Breast epithelium (tissue), 4 donors: ENCODE results near the gene NLRP11. TPM values are rescaled to one million over a fixed set of nuclear protein-coding genes. Genes with fewer than 3 reads are reported as not detected.

ENCODE experiments used
- DNase-seq, 2 donors: peaks; one replicate each; pipeline ENCODE4 v3.0.0-alpha.2; 2019; ENCODE audit warnings: low spot score in 2 of 2
- H3K27ac ChIP-seq, 2 donors: fragments of 200-600 bp; sonication (generic) in 1 of 2; one replicate each; pipeline ENCODE4 v1.5.1; 2016 to 2019; ENCODE audit warnings: mild to moderate bottlenecking in 1 of 2
- H3K27me3 ChIP-seq, 2 donors: fragments of 200-600 bp; sonication (generic) in 1 of 2; one replicate each; pipeline versions ENCODE4 v1.5.1 to v1.6.0; 2017 to 2019; ENCODE audit warnings: control low read depth in 1 of 2, mild to moderate bottlenecking in 1 of 2
- H3K36me3 ChIP-seq: fragments of 200-600 bp; one replicate; pipeline ENCODE4 v1.5.1; 2019
- H3K4me1 ChIP-seq, 2 donors: fragments of 200-600 bp; sonication (generic); one replicate each; pipeline ENCODE4 v1.5.1; 2016 to 2019; ENCODE audit warnings: control low read depth in 1 of 2
- H3K4me3 ChIP-seq, 3 donors: fragments of 200-600 bp; sonication (generic); 1 replicate in 2 of 3; 2 replicates in 1 of 3; pipeline ENCODE4 v1.5.1; 2016 to 2019; ENCODE audit warnings: mild to moderate bottlenecking in 3 of 3, moderate library complexity in 2 of 3
- H3K9me3 ChIP-seq, 2 donors: fragments of 200-600 bp; sonication (generic) in 1 of 2; one replicate each; pipeline ENCODE4 v1.5.1; 2016 to 2019; ENCODE audit warnings: control low read depth in 1 of 2
- POLR2A ChIP-seq: fragments of 450-650 bp; IDR thresholded peaks from one replicate; pipeline ENCODE4 v1.6.1; 2016; ENCODE audit warnings: antibody characterized with exemption, mild to moderate bottlenecking, moderate library complexity
- POLR2AphosphoS5 ChIP-seq, 3 donors: sonication (generic); formaldehyde crosslinking; IDR thresholded peaks; one replicate each; pipeline ENCODE4 v1.6.1; 2017; ENCODE audit warnings: antibody characterized with exemption in 3 of 3
- intact Hi-C: fragments of 100-400 bp; cut with DNase I; formaldehyde crosslinking; loops from one replicate; pipeline ENCODE4 v1.15.1; 2023; ENCODE audit warnings: low total_unique reads
- total RNA-seq, 3 donors: library from RNA; depleted of rRNA; stranded (reverse); fragments of >200 nt; gene quantifications; one replicate each; pipeline ENCODE4 v1.1.0, GENCODE V29; 2016
- TF ChIP-seq, protein P1 (sequence below), 3 donors: fragments of 450-650 bp; IDR thresholded peaks; one replicate each; pipeline ENCODE4 v1.5.1; 2016 to 2017; ENCODE audit warnings: antibody characterized with exemption in 3 of 3, mild to moderate bottlenecking in 3 of 3, moderate library complexity in 3 of 3

The NLRP11 gene
- total RNA-seq, 3 donors from 2014 or later, result 0.33 TPM; not detected in 2

DNA sequence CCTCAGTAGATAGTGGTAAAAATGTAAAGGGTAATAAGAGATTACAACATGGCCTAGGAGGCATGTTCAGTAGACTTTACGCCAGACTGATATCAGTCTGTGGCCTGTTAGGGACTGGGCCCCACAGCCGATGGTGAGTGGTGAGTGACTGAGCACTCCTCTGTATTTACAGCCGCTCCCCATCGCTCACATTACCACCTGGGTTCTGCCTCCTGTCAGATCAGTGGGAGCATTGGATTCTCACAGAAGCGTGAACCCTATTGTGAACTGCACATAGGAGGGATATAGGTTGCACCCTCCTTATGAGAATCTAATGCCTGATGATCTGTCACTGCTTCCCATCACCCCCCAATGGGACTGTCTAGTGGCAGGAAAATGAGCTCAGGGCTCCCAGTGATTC, 17.9 kb downstream of the NLRP11 start:
- Histone ChIP-seq H3K27me3 (no peaks in the 10 kb centered on the region), H3K4me1 (no peaks in the 10 kb centered on the region), H3K9me3 (no peaks in the 10 kb centered on the region), H3K27ac (no peak overlapping the region), H3K4me3 (no peak overlapping the region), H3K36me3 (no peaks in the 10 kb centered on the region)
- DNase-seq, result no peak
- intact Hi-C loops, result no loop called here
- TF ChIP-seq POLR2A (no peak), POLR2AphosphoS5 (IDR thresholded peaks at IDR 0.05) (no peak)
- TF ChIP-seq, protein P1, sequence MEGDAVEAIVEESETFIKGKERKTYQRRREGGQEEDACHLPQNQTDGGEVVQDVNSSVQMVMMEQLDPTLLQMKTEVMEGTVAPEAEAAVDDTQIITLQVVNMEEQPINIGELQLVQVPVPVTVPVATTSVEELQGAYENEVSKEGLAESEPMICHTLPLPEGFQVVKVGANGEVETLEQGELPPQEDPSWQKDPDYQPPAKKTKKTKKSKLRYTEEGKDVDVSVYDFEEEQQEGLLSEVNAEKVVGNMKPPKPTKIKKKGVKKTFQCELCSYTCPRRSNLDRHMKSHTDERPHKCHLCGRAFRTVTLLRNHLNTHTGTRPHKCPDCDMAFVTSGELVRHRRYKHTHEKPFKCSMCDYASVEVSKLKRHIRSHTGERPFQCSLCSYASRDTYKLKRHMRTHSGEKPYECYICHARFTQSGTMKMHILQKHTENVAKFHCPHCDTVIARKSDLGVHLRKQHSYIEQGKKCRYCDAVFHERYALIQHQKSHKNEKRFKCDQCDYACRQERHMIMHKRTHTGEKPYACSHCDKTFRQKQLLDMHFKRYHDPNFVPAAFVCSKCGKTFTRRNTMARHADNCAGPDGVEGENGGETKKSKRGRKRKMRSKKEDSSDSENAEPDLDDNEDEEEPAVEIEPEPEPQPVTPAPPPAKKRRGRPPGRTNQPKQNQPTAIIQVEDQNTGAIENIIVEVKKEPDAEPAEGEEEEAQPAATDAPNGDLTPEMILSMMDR (IDR thresholded peaks at IDR 0.05), result no peak

GRCh38 chr19:55812449-55812848, 19.4 kb downstream of the NLRP11 start:
- no peak for DNase-seq
- TF ChIP-seq POLR2A, result no peak
- TF ChIP-seq POLR2AphosphoS5 (IDR thresholded peaks at IDR 0.05), result no peak
- no peaks in the 10 kb centered on the region for H3K9me3 ChIP-seq
- H3K4me1 ChIP-seq, result no peaks in the 10 kb centered on the region
- intact Hi-C loops, result no loop called here
- H3K27me3 ChIP-seq, result no peaks in the 10 kb centered on the region
- no peak overlapping the region for H3K27ac ChIP-seq
- H3K4me3 ChIP-seq, result no peak overlapping the region
- no peaks in the 10 kb centered on the region for H3K36me3 ChIP-seq

DNA sequence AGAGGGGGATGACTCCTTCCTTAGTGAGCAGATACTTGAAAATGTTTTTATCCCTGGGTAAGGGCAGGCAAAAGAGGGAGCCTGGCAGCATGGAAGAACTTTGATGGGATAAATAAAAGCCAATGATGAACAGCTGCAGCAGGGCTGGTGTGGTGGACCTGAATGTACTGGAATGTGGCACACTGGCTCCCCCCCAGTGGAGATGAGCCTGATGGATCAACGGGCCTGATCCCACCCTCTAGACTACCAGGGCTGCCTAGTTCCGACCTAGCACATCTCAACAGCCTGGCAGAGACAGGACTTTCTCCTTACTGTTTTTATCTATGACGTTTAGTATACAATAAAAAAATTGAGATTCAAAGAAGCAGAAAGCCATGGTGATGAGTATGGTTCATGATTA, 20.5 kb downstream of the NLRP11 start:
- Histone ChIP-seq H3K4me1 (no peaks in the 10 kb centered on the region), H3K4me3 (no peak overlapping the region), H3K27ac (no peak overlapping the region), H3K36me3 (no peaks in the 10 kb centered on the region), H3K9me3 (no peaks in the 10 kb centered on the region), H3K27me3 (no peaks in the 10 kb centered on the region)
- TF ChIP-seq POLR2A, result no peak
- TF ChIP-seq POLR2AphosphoS5 (IDR thresholded peaks at IDR 0.05), result no peak
- TF ChIP-seq, protein P1 (IDR thresholded peaks at IDR 0.05), result no peak
- intact Hi-C loops, result no loop called here
- no peak for DNase-seq

DNA sequence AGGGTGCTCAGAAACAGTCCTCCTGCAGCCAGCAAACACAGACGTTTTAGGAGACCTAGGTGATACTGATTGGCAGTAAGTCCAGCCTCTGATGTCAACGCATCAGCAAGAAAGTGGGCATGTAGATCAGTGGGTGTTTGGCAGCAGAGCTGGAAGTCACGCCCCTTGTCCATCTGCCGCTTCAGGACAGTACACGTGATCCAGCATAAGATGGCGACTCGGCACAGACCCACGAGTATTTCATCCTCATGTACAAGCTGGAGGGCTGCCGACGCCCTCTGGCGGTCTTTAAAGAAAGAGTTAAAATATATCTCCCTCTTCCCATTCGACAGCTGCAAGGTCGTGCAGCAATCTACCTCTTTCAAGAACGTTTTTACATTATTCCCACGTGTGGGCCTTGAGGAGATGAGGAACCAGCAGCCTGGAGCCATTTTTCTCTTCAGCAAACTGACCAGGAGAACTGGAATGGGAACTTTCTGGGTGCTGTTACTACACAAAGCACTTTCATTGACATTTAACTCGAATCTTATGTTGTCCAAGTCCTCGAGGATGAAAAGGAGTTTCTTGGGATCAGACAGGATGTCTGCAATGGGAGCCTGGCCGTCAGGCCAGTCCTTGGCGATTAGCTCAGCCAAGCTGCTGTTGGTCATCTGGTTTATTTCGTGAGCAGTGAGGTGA, 22.3 kb downstream of the NLRP11 start:
- H3K36me3 ChIP-seq, result no peaks in the 10 kb centered on the region
- H3K27ac ChIP-seq, result no peak overlapping the region
- intact Hi-C loops, result no loop called here
- no peak overlapping the region for H3K4me3 ChIP-seq
- no peaks in the 10 kb centered on the region for H3K27me3 ChIP-seq
- no peak for DNase-seq
- TF ChIP-seq POLR2A (no peak), POLR2AphosphoS5 (IDR thresholded peaks at IDR 0.05) (no peak)
- TF ChIP-seq, protein P1 (IDR thresholded peaks at IDR 0.05), result no peak
- H3K9me3 ChIP-seq, result peaks cover 0 to 8% of the 10 kb centered on the region in 2 donors
- no peaks in the 10 kb centered on the region for H3K4me1 ChIP-seq

DNA sequence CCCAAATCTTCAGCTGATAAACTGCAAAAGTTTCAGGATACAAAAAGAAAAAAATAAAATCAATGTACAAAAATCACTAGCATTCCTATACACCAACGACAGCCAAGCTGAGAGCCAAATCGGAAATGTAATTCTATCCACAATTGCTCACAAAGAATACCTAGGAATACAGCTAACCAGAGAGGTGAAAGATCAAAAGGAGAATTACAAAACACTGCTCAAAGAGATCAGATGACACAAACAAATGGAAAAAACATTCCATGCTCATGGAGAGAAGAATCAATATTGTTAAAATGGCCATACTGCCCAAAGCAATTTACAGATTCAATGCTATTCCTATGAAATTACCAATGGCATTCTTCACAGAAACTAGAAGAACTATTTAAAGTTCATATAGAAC, 29.5 kb downstream of the NLRP11 start:
- H3K4me3 ChIP-seq, result no peak overlapping the region
- no peaks in the 10 kb centered on the region for H3K36me3 ChIP-seq
- H3K4me1 ChIP-seq, result no peaks in the 10 kb centered on the region
- no peak for TF ChIP-seq POLR2AphosphoS5 (IDR thresholded peaks at IDR 0.05)
- TF ChIP-seq, protein P1 (IDR thresholded peaks at IDR 0.05), result no peak
- TF ChIP-seq POLR2A, result no peak
- peaks cover 3 to 14% of the 10 kb centered on the region in 2 donors for H3K9me3 ChIP-seq
- intact Hi-C loops, result no loop called here
- H3K27me3 ChIP-seq, result no peaks in the 10 kb centered on the region
- DNase-seq, result no peak
- H3K27ac ChIP-seq, result no peak overlapping the region
